Measurements from ENCODE around the gene WWOX.

- TF ChIP-seq CTCF (IDR thresholded peaks at IDR 0.05; ENCODE audit: low read length) (no peak), EZH2phosphoT487 (IDR thresholded peaks at IDR 0.05; ENCODE audit: low read length) (no peak), EZH2 (optimal IDR thresholded peaks at IDR 0.05; ENCODE audit: low read depth, low read length) (no peak)
Observed at GRCh38 chr16:78483124-78483992, 383.9 kb downstream of the WWOX start.

Measured in MM.1S (cell line).